WTC11 (cell line): ENCODE data around the gene SAP30L.

Source experiments
- AFF4 ChIP-seq: sonication (generic); formaldehyde crosslinking; IDR thresholded peaks from 2 replicates; pipeline ENCODE4 v1.8.1; 2023; ENCODE audit warnings: mild to moderate bottlenecking, missing genetic modification reagents, borderline replicate concordance
- ATF2 ChIP-seq: sonication (generic); formaldehyde crosslinking; IDR thresholded peaks from 2 replicates; pipeline ENCODE4 v1.8.1; 2022; ENCODE audit warnings: low read depth, missing genetic modification reagents, borderline replicate concordance
- CTCF ChIP-seq: fragments of 200-600 bp; IDR thresholded peaks from 2 replicates; pipeline ENCODE4 v1.8.0; 2022; ENCODE audit warnings: antibody characterized with exemption
- EMX1 ChIP-seq: fragments of 250-450 bp; sonication (Bioruptor Pico); IDR thresholded peaks from 2 replicates; pipeline ENCODE4 v1.8.0; 2021; ENCODE audit warnings: mild to moderate bottlenecking
- ETV6 ChIP-seq: sonication (generic); formaldehyde crosslinking; IDR thresholded peaks from 2 replicates; pipeline ENCODE4 v1.8.1; 2022; ENCODE audit warnings: mild to moderate bottlenecking, missing genetic modification reagents
- MLX ChIP-seq: sonication (generic); formaldehyde crosslinking; IDR thresholded peaks from 2 replicates; pipeline ENCODE4 v1.8.1; 2023; ENCODE audit warnings: mild to moderate bottlenecking, missing genetic modification reagents, moderate library complexity
- ZNF317 ChIP-seq: sonication (generic); formaldehyde crosslinking; IDR thresholded peaks from 2 replicates; pipeline ENCODE4 v1.8.1; 2023; ENCODE audit warnings: low read depth, mild to moderate bottlenecking, moderate library complexity, missing genetic modification reagents, borderline replicate concordance
- ZNF416 ChIP-seq: fragments of 250-450 bp; sonication (Bioruptor Pico); IDR thresholded peaks from 2 replicates; pipeline ENCODE4 v1.9.0; 2021; ENCODE audit warnings: mild to moderate bottlenecking, inconsistent platforms

GRCh38 chr5:154445422-154446194 lies at the start of gene SAP30L:
- TF ChIP-seq ETV6 (CRISPR knock-in tag) = no peak
- no peak for TF ChIP-seq CTCF
- TF ChIP-seq AFF4 (CRISPR knock-in tag) = no peak
- TF ChIP-seq ATF2 = no peak
- TF ChIP-seq MLX (CRISPR knock-in tag) = no peak
- no peak for TF ChIP-seq ZNF416 (CRISPR knock-in tag)
- no peak for TF ChIP-seq EMX1 (CRISPR knock-in tag)
- TF ChIP-seq ZNF317 = no peak
